IMR-90 (cell line): Measurements from ENCODE around the gene ZNF398. TPM values are rescaled to one million over a fixed set of nuclear protein-coding genes. Genes with fewer than 3 reads are reported as not detected.

Experiments
- ATAC-seq: fragments of 200-7000 bp; cut with Tn5 transposase; 2 replicates; pipeline ENCODE4 v1.9.1; 2020; ENCODE audit warnings: low read depth, mild to moderate bottlenecking, moderate library complexity
- BruUV-seq: library from RNA; stranded (reverse); fragments of 400-500 nt; replicated peaks from 2 replicates; lab custom pipeline; 2021; lab: Mats Ljungman, UMichigan
- CTCF ChIA-PET: fragments of 300-600 bp; formaldehyde crosslinking; extraction: SDS; loops from one replicate; lab custom pipeline; 2021; ENCODE audit warnings: antibody characterized with exemption; lab: Yijun Ruan, JAX
- POLR2A ChIA-PET: fragments of 300-600 bp; sonication (Branson Sonifier 250); formaldehyde crosslinking; loops from one replicate; lab custom pipeline; 2022; ENCODE audit warnings: antibody characterized with exemption; ENCODE audit not compliant: unreplicated experiment; lab: Charles Lee
- DNase-seq: peaks from one replicate; pipeline ENCODE4 v3.0.0; 2013
- H2AFZ ChIP-seq: replicated peaks from 2 replicates; pipeline ENCODE3; 2013; ENCODE audit warnings: low read length, mild to moderate bottlenecking; ENCODE audit not compliant: poor library complexity
- H2AK5ac ChIP-seq: 2 replicates; pipeline ENCODE4 v1.6.1; 2013; ENCODE audit warnings: low read depth, low read length, inconsistent platforms
- H2AK9ac ChIP-seq: replicated peaks from 2 replicates; pipeline ENCODE3; 2013; ENCODE audit warnings: mild to moderate bottlenecking, low read depth, low read length, moderate library complexity; ENCODE audit not compliant: poor library complexity
- H2BK120ac ChIP-seq: 2 replicates; pipeline ENCODE4 v1.6.1; 2013; ENCODE audit warnings: low read depth, low read length, inconsistent platforms
- H2BK15ac ChIP-seq: 3 replicates; pipeline ENCODE4 v1.6.1; 2013; ENCODE audit warnings: low read depth, low read length, inconsistent platforms
- H2BK20ac ChIP-seq: 2 replicates; pipeline ENCODE4 v1.6.1; 2013; ENCODE audit warnings: low read depth, mild to moderate bottlenecking, inconsistent platforms, low read length, moderate library complexity
- H2BK5ac ChIP-seq: 2 replicates; pipeline ENCODE4 v1.6.1; 2013; ENCODE audit warnings: mild to moderate bottlenecking, low read depth, low read length, inconsistent platforms; ENCODE audit not compliant: poor library complexity, severe bottlenecking
- H3K14ac ChIP-seq: replicated peaks from 2 replicates; pipeline ENCODE4 v1.6.1; 2013; ENCODE audit warnings: low read depth, low read length, inconsistent platforms
- H3K18ac ChIP-seq: 2 replicates; pipeline ENCODE4 v1.6.1; 2013; ENCODE audit warnings: low read depth, low read length, control low read depth
- H3K23ac ChIP-seq: 2 replicates; pipeline ENCODE4 v1.6.1; 2013; ENCODE audit warnings: low read depth, low read length, inconsistent platforms
- H3K27ac ChIP-seq: 2 replicates; pipeline ENCODE4 v1.5.1; 2013; ENCODE audit warnings: mild to moderate bottlenecking, control low read depth, low read length; ENCODE audit not compliant: insufficient read depth
- H3K27me3 ChIP-seq: 2 replicates; pipeline ENCODE4 v1.6.1; 2013; ENCODE audit warnings: low read length; ENCODE audit not compliant: control insufficient read depth, insufficient read depth
- H3K36me3 ChIP-seq: 2 replicates; pipeline ENCODE4 v1.6.1; 2013; ENCODE audit warnings: low read length, mixed read lengths; ENCODE audit not compliant: control insufficient read depth, insufficient read depth
- H3K4ac ChIP-seq: 2 replicates; pipeline ENCODE4 v1.6.1; 2013; ENCODE audit warnings: low read depth, low read length, inconsistent platforms
- H3K4me1 ChIP-seq: 2 replicates; pipeline ENCODE4 v1.6.1; 2013; ENCODE audit warnings: low read length, mixed read lengths; ENCODE audit not compliant: control insufficient read depth, insufficient read depth
- H3K4me2 ChIP-seq: 2 replicates; pipeline ENCODE4 v1.6.1; 2013; ENCODE audit warnings: low read depth, mild to moderate bottlenecking, control low read depth, low read length, moderate library complexity
- H3K4me3 ChIP-seq: 2 replicates; pipeline ENCODE4 v1.5.1; 2013; ENCODE audit warnings: low read depth, mild to moderate bottlenecking, control low read depth, low read length, moderate library complexity; ENCODE audit not compliant: insufficient read depth
- H3K56ac ChIP-seq: 2 replicates; pipeline ENCODE4 v1.6.1; 2013; ENCODE audit warnings: low read length, inconsistent platforms; ENCODE audit not compliant: insufficient read depth; ENCODE audit errors: extremely low read depth
- H3K79me1 ChIP-seq, 2 experiments: 2 replicates each; pipeline ENCODE4 v1.6.1; 2013; ENCODE audit warnings: low read length in 2 of 2, inconsistent platforms in 1 of 2, low read depth in 1 of 2
- H3K9ac ChIP-seq: 2 replicates; pipeline ENCODE4 v1.6.1; 2013; ENCODE audit warnings: low read depth, low read length, control low read depth
- H3K9me1 ChIP-seq: 2 replicates; pipeline ENCODE4 v1.6.1; 2013; ENCODE audit warnings: low read length, inconsistent platforms; ENCODE audit not compliant: insufficient read depth
- H3K9me3 ChIP-seq: 2 replicates; pipeline ENCODE4 v1.6.1; 2013; ENCODE audit warnings: low read length; ENCODE audit not compliant: control insufficient read depth, insufficient read depth
- H4K20me1 ChIP-seq: 2 replicates; pipeline ENCODE4 v1.6.1; 2013; ENCODE audit warnings: low read length, inconsistent platforms; ENCODE audit not compliant: insufficient read depth
- H4K5ac ChIP-seq: 2 replicates; pipeline ENCODE4 v1.6.1; 2013; ENCODE audit warnings: mild to moderate bottlenecking, low read depth, low read length, control low read depth
- H4K8ac ChIP-seq, 2 experiments: 2 replicates each; pipeline ENCODE4 v1.6.1; 2013; ENCODE audit warnings: low read depth in 2 of 2, low read length in 2 of 2, control low read depth in 1 of 2, inconsistent platforms in 1 of 2
- H4K91ac ChIP-seq: 2 replicates; pipeline ENCODE4 v1.6.1; 2013; ENCODE audit warnings: low read depth, low read length, inconsistent platforms; ENCODE audit not compliant: insufficient read depth
- CEBPB ChIP-seq: IDR thresholded peaks from 2 replicates; pipeline ENCODE4 v1.6.1; 2012; ENCODE audit warnings: low read depth, low read length, improper control_type of control experiment
- POLR2A ChIP-seq: IDR thresholded peaks from 2 replicates; pipeline ENCODE4 v1.6.1; 2012; ENCODE audit warnings: mild to moderate bottlenecking, low read depth, low read length
- RCOR1 ChIP-seq: IDR thresholded peaks from 2 replicates; pipeline ENCODE4 v1.6.1; 2012; ENCODE audit warnings: mild to moderate bottlenecking, low read length, improper control_type of control experiment; ENCODE audit not compliant: insufficient replicate concordance
- WGBS, 2 experiments: methylation state at CpG; one replicate each; pipeline versions ENCODE4 v1.1.5 to v1.1.7; 2013; ENCODE audit warnings: missing lambda C conversion rate in 2 of 2; ENCODE audit not compliant: insufficient read length in 1 of 2; ENCODE audit errors: extremely low coverage in 2 of 2; 5-methylcytosine and 5-hydroxymethylcytosine counted together
- dilution Hi-C: fragments of 300-500 bp; cut with HindIII; formaldehyde crosslinking; loops from one replicate; pipeline ENCODE4 v1.14.3; 2018; ENCODE audit warnings: low sequenced_read_pairs; ENCODE audit not compliant: unreplicated experiment
- in situ Hi-C: fragments of 300-500 bp; cut with MboI; formaldehyde crosslinking; loops from 3 replicates; pipeline ENCODE4 v1.14.3; 2019; ENCODE audit warnings: low sequenced_read_pairs, inconsistent platforms, mixed read lengths
- intact Hi-C: fragments of 100-400 bp; cut with micrococcal nuclease; formaldehyde crosslinking; loops from 2 replicates; pipeline ENCODE4 v1.10.0; 2022
- polyA plus RNA-seq, 3 experiments: library from polyadenylated mRNA; depleted of rRNA; stranded (reverse); fragments of >200 nt; gene quantifications; 2 replicates each; pipeline ENCODE4 v1.2.3, GENCODE V29; 2012; ENCODE audit warnings: low replicate concordance in 1 of 3
- total RNA-seq: library from RNA; depleted of rRNA; stranded (reverse); fragments of >200 nt; gene quantifications from 2 replicates; pipeline ENCODE4 v1.2.3, GENCODE V29; 2012

The ZNF398 gene
- total and polyA plus RNA-seq, 2 of the 4 experiments (the other 2 are of a cell fraction) = 5.7 to 7.9 TPM

GRCh38 chr7:149175150-149175549 is 27.9 kb downstream of the ZNF398 start:
- no peak overlapping the region for H3K14ac ChIP-seq
- BruUV-seq = no TSS peak
- no peak overlapping the region for H2BK15ac ChIP-seq
- H3K36me3 ChIP-seq = peaks cover 30% of the 10 kb centered on the region
- TF ChIP-seq POLR2A = no peak
- no peak for TF ChIP-seq CEBPB
- no peak for TF ChIP-seq RCOR1
- H3K18ac ChIP-seq = no peak overlapping the region
- intact Hi-C loops = no loop called here
- H3K56ac ChIP-seq = no peak overlapping the region
- no peak overlapping the region for H3K4me3 ChIP-seq
- no peaks in the 10 kb centered on the region for H3K9me3 ChIP-seq
- no peak overlapping the region for H2BK5ac ChIP-seq
- H3K4ac ChIP-seq = no peak overlapping the region
- in situ Hi-C loops = no loop called here
- H2AK9ac ChIP-seq = no peak overlapping the region
- peaks cover 16 to 17% of the 10 kb centered on the region in 2 experiments; a peak in 3 of 4 replicates for H3K79me1 ChIP-seq
- POLR2A ChIA-PET = no interaction called here
- CTCF ChIA-PET = no interaction called here
- H2BK120ac ChIP-seq = no peak overlapping the region
- dilution Hi-C loops = no loop called here
- no peak overlapping the region for H4K5ac ChIP-seq
- no peak overlapping the region for H2AK5ac ChIP-seq
- WGBS, 2 experiments = no CpG with 5 or more reads among the region's 2 CpGs
- H2AFZ ChIP-seq = no peak overlapping the region
- ATAC-seq (no peak), DNase-seq (no peak)
- no peak overlapping the region for H4K91ac ChIP-seq
- H4K8ac ChIP-seq = no peak overlapping the region
- H3K9ac ChIP-seq = no peak overlapping the region
- no peak overlapping the region for H3K4me2 ChIP-seq
- no peak overlapping the region for H2BK20ac ChIP-seq
- H3K23ac ChIP-seq = no peak overlapping the region
- H3K9me1 ChIP-seq = peaks cover 4% of the 10 kb centered on the region; the same call in 1 of the 2 replicates
- H3K27me3 ChIP-seq = no peaks in the 10 kb centered on the region
- H3K4me1 ChIP-seq = no peaks in the 10 kb centered on the region
- H3K27ac ChIP-seq = no peak overlapping the region
- H4K20me1 ChIP-seq = 0 out of 2 replicates have a peak, but pooled peaks cover 3% of the 10 kb centered on the region
